ENCODE results near the gene ADGRE3. TPM values are rescaled to one million over a fixed set of nuclear protein-coding genes. Genes with fewer than 3 reads are reported as not detected.

The ADGRE3 gene
- total and polyA plus RNA-seq, 2 of the 4 experiments (the other 2 are of a cell fraction), result not detected

- Histone ChIP-seq H3K4me2 (ENCODE audit: low read depth, low read length) (no peak within 1 kb of the TSS), H2BK15ac (ENCODE audit: low read depth, low read length) (no peak within 1 kb of the TSS), H3K4ac (ENCODE audit: low read depth, low read length) (no peak within 1 kb of the TSS), H2AK5ac (ENCODE audit: low read depth, low read length) (no peak within 1 kb of the TSS), H2AK9ac (replicated peaks; ENCODE audit: low read depth, low read length, poor library complexity) (no peak within 1 kb of the TSS), H3K4me3 (ENCODE audit: insufficient read depth, low read depth, low read length) (no peak within 1 kb of the TSS), H2BK5ac (ENCODE audit: low read depth, low read length, poor library complexity, severe bottlenecking) (no peak within 1 kb of the TSS), H3K9me1 (ENCODE audit: insufficient read depth, low read length) (no peaks in the 10 kb centered on the region), H2BK20ac (ENCODE audit: low read depth, low read length) (no peak within 1 kb of the TSS), H3K27me3 (ENCODE audit: control insufficient read depth, insufficient read depth, low read length) (no peaks in the 10 kb centered on the region), H3K56ac (ENCODE audit: extremely low read depth, insufficient read depth, low read length) (no peak within 1 kb of the TSS; the same call in 1 of the 2 replicates), H2AFZ (replicated peaks; ENCODE audit: low read length, poor library complexity) (no peak within 1 kb of the TSS), H3K23ac (ENCODE audit: low read depth, low read length) (no peak within 1 kb of the TSS), H4K91ac (ENCODE audit: insufficient read depth, low read depth, low read length) (no peak within 1 kb of the TSS), H3K18ac (ENCODE audit: low read depth, low read length) (no peak within 1 kb of the TSS), H3K14ac (replicated peaks; ENCODE audit: low read depth, low read length) (no peak within 1 kb of the TSS), H3K9me3 (ENCODE audit: control insufficient read depth, insufficient read depth, low read length) (no peaks in the 10 kb centered on the region), H4K8ac (ENCODE audit: low read depth in 2 of 2, low read length in 2 of 2) (no peak within 1 kb of the TSS), H4K5ac (ENCODE audit: low read depth, low read length) (no peak within 1 kb of the TSS), H2BK120ac (ENCODE audit: low read depth, low read length) (no peak within 1 kb of the TSS), H3K9ac (ENCODE audit: low read depth, low read length) (no peak within 1 kb of the TSS), H3K36me3 (ENCODE audit: control insufficient read depth, insufficient read depth, low read length) (no peaks in the 10 kb centered on the region), H3K4me1 (ENCODE audit: control insufficient read depth, insufficient read depth, low read length) (no peaks in the 10 kb centered on the region), H4K20me1 (ENCODE audit: insufficient read depth, low read length) (no peaks in the 10 kb centered on the region), H3K27ac (ENCODE audit: insufficient read depth, low read length) (no peak within 1 kb of the TSS), H3K79me1 (ENCODE audit: low read depth in 1 of 2, low read length in 2 of 2) (no peaks in the 10 kb centered on the region)
- dilution Hi-C loops (cut with HindIII; ENCODE audit: low sequenced_read_pairs, unreplicated experiment) (no loop called here), intact Hi-C loops (cut with micrococcal nuclease) (no loop called here), in situ Hi-C loops (cut with MboI; ENCODE audit: low sequenced_read_pairs) (loop anchor here (25.0 kb wide), 1 partner anchor 304 kb away; the partner anchor contains the start of gene OR7A17)
- ChIA-PET CTCF (no interaction called here), POLR2A (ENCODE audit: unreplicated experiment) (no interaction called here)
- TF ChIP-seq RFX5 (IDR thresholded peaks at IDR 0.05; ENCODE audit: low read depth, low read length), result no peak
- no peak for TF ChIP-seq NFE2L2 (IDR thresholded peaks at IDR 0.05; ENCODE audit: low read depth, low read length)
- no peak for TF ChIP-seq RAD21 (IDR thresholded peaks at IDR 0.05; ENCODE audit: low read length)
- TF ChIP-seq MAFK (IDR thresholded peaks at IDR 0.05; ENCODE audit: low read depth, low read length), result no peak
- TF ChIP-seq, protein P1, sequence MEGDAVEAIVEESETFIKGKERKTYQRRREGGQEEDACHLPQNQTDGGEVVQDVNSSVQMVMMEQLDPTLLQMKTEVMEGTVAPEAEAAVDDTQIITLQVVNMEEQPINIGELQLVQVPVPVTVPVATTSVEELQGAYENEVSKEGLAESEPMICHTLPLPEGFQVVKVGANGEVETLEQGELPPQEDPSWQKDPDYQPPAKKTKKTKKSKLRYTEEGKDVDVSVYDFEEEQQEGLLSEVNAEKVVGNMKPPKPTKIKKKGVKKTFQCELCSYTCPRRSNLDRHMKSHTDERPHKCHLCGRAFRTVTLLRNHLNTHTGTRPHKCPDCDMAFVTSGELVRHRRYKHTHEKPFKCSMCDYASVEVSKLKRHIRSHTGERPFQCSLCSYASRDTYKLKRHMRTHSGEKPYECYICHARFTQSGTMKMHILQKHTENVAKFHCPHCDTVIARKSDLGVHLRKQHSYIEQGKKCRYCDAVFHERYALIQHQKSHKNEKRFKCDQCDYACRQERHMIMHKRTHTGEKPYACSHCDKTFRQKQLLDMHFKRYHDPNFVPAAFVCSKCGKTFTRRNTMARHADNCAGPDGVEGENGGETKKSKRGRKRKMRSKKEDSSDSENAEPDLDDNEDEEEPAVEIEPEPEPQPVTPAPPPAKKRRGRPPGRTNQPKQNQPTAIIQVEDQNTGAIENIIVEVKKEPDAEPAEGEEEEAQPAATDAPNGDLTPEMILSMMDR (conservative IDR thresholded peaks at IDR 0.05; ENCODE audit: low read depth, low read length), result no peak
- no peak for TF ChIP-seq FOS (IDR thresholded peaks at IDR 0.05; ENCODE audit: low read depth, low read length)
- TF ChIP-seq, protein P2, sequence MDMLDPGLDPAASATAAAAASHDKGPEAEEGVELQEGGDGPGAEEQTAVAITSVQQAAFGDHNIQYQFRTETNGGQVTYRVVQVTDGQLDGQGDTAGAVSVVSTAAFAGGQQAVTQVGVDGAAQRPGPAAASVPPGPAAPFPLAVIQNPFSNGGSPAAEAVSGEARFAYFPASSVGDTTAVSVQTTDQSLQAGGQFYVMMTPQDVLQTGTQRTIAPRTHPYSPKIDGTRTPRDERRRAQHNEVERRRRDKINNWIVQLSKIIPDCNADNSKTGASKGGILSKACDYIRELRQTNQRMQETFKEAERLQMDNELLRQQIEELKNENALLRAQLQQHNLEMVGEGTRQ (IDR thresholded peaks at IDR 0.05; ENCODE audit: low read depth, low read length), result no peak
- no peak for TF ChIP-seq RCOR1 (IDR thresholded peaks at IDR 0.05; ENCODE audit: insufficient replicate concordance, low read length)
- TF ChIP-seq, protein P3, sequence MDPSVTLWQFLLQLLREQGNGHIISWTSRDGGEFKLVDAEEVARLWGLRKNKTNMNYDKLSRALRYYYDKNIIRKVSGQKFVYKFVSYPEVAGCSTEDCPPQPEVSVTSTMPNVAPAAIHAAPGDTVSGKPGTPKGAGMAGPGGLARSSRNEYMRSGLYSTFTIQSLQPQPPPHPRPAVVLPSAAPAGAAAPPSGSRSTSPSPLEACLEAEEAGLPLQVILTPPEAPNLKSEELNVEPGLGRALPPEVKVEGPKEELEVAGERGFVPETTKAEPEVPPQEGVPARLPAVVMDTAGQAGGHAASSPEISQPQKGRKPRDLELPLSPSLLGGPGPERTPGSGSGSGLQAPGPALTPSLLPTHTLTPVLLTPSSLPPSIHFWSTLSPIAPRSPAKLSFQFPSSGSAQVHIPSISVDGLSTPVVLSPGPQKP (IDR thresholded peaks at IDR 0.05; ENCODE audit: borderline replicate concordance, low read depth, low read length), result no peak
- no peak for TF ChIP-seq SMC3 (IDR thresholded peaks at IDR 0.05; ENCODE audit: low read depth, low read length)
- DNase-seq (no peak), ATAC-seq (ENCODE audit: low read depth) (no peak)
- no TSS peak for BruUV-seq (replicated peaks)
- WGBS, 2 experiments (ENCODE audit: extremely low coverage in 2 of 2, insufficient read length in 1 of 2), result 21% methylated on average over 2 of the region's 6 CpGs; no CpG with 5 or more reads in 1 of the 2 experiments
Measured at GRCh38 chr19:14582894-14583340, 91.7 kb downstream of the ADGRE3 start, which contains the start of gene CLEC17A. TSS of gene CLEC17A (plus strand) at chr19:14583084. CDS start at chr19:14583161, 77 bp downstream.
